ENCODE data around the gene TP53I3. TPM values are rescaled to one million over a fixed set of nuclear protein-coding genes. Genes with fewer than 3 reads are reported as not detected.

Gene TP53I3
- total and polyA plus RNA-seq, 2 of the 4 experiments (the other 2 are of a cell fraction), result 25.5 to 42.2 TPM

DNA sequence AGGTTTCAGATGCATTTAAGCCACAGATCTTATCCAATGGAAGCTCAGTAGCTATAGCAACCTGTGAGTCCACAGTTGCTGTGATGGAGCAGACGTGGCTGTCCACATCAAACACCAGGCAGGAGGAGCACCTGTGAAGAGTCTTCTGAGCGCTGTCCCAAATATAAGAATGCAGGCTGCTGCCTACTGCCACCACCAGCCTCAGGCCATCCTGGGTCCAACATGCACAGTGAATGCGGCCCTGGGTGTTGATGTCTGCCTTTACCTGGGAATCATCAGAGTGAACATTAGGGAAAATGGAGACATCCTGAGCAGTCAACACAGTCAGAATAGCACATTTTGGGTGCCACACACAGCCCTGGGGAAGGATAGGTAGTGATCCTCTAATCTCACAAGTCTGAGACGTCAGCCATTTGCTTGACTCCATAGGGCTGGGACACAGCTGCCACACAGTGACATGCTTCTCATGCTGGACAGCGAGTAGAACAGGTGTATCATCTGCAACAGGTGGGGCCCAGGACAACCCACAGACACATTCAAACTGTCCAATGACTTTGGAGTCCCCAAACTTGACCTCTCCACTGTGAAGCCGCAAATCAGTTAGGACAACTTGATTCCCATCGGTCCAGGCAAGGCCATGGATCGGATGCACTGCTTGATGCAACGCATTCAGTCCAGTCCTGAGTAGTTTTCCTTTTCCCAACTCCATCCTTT is 45.7 kb downstream of the TP53I3 start:
- ChIA-PET POLR2A (ENCODE audit: unreplicated experiment) (no interaction called here), CTCF (no interaction called here)
- H3K14ac ChIP-seq (replicated peaks; ENCODE audit: low read depth, low read length), result no peak overlapping the region
- no peak overlapping the region for H2BK5ac ChIP-seq (ENCODE audit: low read depth, low read length, poor library complexity, severe bottlenecking)
- no peaks in the 10 kb centered on the region for H3K27me3 ChIP-seq (ENCODE audit: control insufficient read depth, insufficient read depth, low read length)
- no peak for ATAC-seq (ENCODE audit: low read depth)
- peak overlapping the region; percentile 61 for H2AK9ac ChIP-seq (replicated peaks; ENCODE audit: low read depth, low read length, poor library complexity)
- no peak overlapping the region for H3K4me2 ChIP-seq (ENCODE audit: low read depth, low read length)
- H3K27ac ChIP-seq (ENCODE audit: insufficient read depth, low read length), result no peak overlapping the region
- TF ChIP-seq BHLHE40 (IDR thresholded peaks at IDR 0.05; ENCODE audit: low read depth, low read length), result no peak
- no peak for TF ChIP-seq CEBPB (IDR thresholded peaks at IDR 0.05; ENCODE audit: low read depth, low read length)
- TF ChIP-seq NFE2L2 (IDR thresholded peaks at IDR 0.05; ENCODE audit: low read depth, low read length), result no peak
- TF ChIP-seq, protein P1, sequence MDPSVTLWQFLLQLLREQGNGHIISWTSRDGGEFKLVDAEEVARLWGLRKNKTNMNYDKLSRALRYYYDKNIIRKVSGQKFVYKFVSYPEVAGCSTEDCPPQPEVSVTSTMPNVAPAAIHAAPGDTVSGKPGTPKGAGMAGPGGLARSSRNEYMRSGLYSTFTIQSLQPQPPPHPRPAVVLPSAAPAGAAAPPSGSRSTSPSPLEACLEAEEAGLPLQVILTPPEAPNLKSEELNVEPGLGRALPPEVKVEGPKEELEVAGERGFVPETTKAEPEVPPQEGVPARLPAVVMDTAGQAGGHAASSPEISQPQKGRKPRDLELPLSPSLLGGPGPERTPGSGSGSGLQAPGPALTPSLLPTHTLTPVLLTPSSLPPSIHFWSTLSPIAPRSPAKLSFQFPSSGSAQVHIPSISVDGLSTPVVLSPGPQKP (IDR thresholded peaks at IDR 0.05; ENCODE audit: borderline replicate concordance, low read depth, low read length), result no peak
- no peak for TF ChIP-seq MXI1 (IDR thresholded peaks at IDR 0.05; ENCODE audit: borderline replicate concordance, low read depth, low read length)
- TF ChIP-seq, protein P2, sequence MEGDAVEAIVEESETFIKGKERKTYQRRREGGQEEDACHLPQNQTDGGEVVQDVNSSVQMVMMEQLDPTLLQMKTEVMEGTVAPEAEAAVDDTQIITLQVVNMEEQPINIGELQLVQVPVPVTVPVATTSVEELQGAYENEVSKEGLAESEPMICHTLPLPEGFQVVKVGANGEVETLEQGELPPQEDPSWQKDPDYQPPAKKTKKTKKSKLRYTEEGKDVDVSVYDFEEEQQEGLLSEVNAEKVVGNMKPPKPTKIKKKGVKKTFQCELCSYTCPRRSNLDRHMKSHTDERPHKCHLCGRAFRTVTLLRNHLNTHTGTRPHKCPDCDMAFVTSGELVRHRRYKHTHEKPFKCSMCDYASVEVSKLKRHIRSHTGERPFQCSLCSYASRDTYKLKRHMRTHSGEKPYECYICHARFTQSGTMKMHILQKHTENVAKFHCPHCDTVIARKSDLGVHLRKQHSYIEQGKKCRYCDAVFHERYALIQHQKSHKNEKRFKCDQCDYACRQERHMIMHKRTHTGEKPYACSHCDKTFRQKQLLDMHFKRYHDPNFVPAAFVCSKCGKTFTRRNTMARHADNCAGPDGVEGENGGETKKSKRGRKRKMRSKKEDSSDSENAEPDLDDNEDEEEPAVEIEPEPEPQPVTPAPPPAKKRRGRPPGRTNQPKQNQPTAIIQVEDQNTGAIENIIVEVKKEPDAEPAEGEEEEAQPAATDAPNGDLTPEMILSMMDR (conservative IDR thresholded peaks at IDR 0.05; ENCODE audit: low read depth, low read length), result no peak
- no peak for TF ChIP-seq SMC3 (IDR thresholded peaks at IDR 0.05; ENCODE audit: low read depth, low read length)
- no peak for TF ChIP-seq RCOR1 (IDR thresholded peaks at IDR 0.05; ENCODE audit: insufficient replicate concordance, low read length)
- TF ChIP-seq FOS (IDR thresholded peaks at IDR 0.05; ENCODE audit: low read depth, low read length), result no peak
- no peak for TF ChIP-seq RAD21 (IDR thresholded peaks at IDR 0.05; ENCODE audit: low read length)
- TF ChIP-seq RFX5 (IDR thresholded peaks at IDR 0.05; ENCODE audit: low read depth, low read length), result no peak
- TF ChIP-seq MAFK (IDR thresholded peaks at IDR 0.05; ENCODE audit: low read depth, low read length), result no peak
- DNase-seq, result no peak
- no peak overlapping the region for H2BK20ac ChIP-seq (ENCODE audit: low read depth, low read length)
- no peak overlapping the region for H3K23ac ChIP-seq (ENCODE audit: low read depth, low read length)
- intact Hi-C loops (cut with micrococcal nuclease) (no loop called here), dilution Hi-C loops (cut with HindIII; ENCODE audit: low sequenced_read_pairs, unreplicated experiment) (no loop called here), in situ Hi-C loops (cut with MboI; ENCODE audit: low sequenced_read_pairs) (no loop called here)
- no peak overlapping the region for H3K18ac ChIP-seq (ENCODE audit: low read depth, low read length)
- H2AK5ac ChIP-seq (ENCODE audit: low read depth, low read length), result no peak overlapping the region
- H2BK120ac ChIP-seq (ENCODE audit: low read depth, low read length), result no peak overlapping the region
- H3K4me3 ChIP-seq (ENCODE audit: insufficient read depth, low read depth, low read length), result no peak overlapping the region
- no peaks in the 10 kb centered on the region for H4K20me1 ChIP-seq (ENCODE audit: insufficient read depth, low read length)
- no peak overlapping the region for H3K56ac ChIP-seq (ENCODE audit: extremely low read depth, insufficient read depth, low read length)
- no peak overlapping the region for H4K5ac ChIP-seq (ENCODE audit: low read depth, low read length)
- no peaks in the 10 kb centered on the region for H3K9me3 ChIP-seq (ENCODE audit: control insufficient read depth, insufficient read depth, low read length)
- peaks cover 11% of the 10 kb centered on the region for H3K36me3 ChIP-seq (ENCODE audit: control insufficient read depth, insufficient read depth, low read length)
- H3K4ac ChIP-seq (ENCODE audit: low read depth, low read length), result no peak overlapping the region
- BruUV-seq (replicated peaks), result no TSS peak
- H4K8ac ChIP-seq (ENCODE audit: low read depth in 2 of 2, low read length in 2 of 2), result no peak overlapping the region
- no peak overlapping the region for H3K9ac ChIP-seq (ENCODE audit: low read depth, low read length)
- H3K4me1 ChIP-seq (ENCODE audit: control insufficient read depth, insufficient read depth, low read length), result no peaks in the 10 kb centered on the region
- no peak overlapping the region for H4K91ac ChIP-seq (ENCODE audit: insufficient read depth, low read depth, low read length)
- H3K9me1 ChIP-seq (ENCODE audit: insufficient read depth, low read length), result peaks cover 5% of the 10 kb centered on the region; the same call in 1 of the 2 replicates
- no peak overlapping the region for H2BK15ac ChIP-seq (ENCODE audit: low read depth, low read length)
- peaks cover 10 to 31% of the 10 kb centered on the region in 2 experiments; a peak in 3 of 4 replicates for H3K79me1 ChIP-seq (ENCODE audit: low read depth in 1 of 2, low read length in 2 of 2)
- peak overlapping the region; percentile 33 for H2AFZ ChIP-seq (replicated peaks; ENCODE audit: low read length, poor library complexity)
- 78% methylated on average over 3 of the region's 9 CpGs; no CpG with 5 or more reads in 1 of the 2 experiments for WGBS, 2 experiments (ENCODE audit: extremely low coverage in 2 of 2, insufficient read length in 1 of 2)
